Activated CD4-positive, alpha-beta T cell treated with anti-CD3 and anti-CD28 coated beads, Interleukin-2, Interleukin-6, amounts not matched to agents 100 ng/mL and 50 ng/mL, durations not matched to agents 16 hours and 8 hours (primary cell): ENCODE data around the gene OSBPL2.
A peak's percentile ranks its signal among the peaks of the same experiment; 100 is the strongest.

Experiments used
- DNase-seq: peaks from one replicate; pipeline ENCODE4 v3.0.0-alpha.2; 2020

The OSBPL2 gene

GRCh38 chr20:62287129-62287528, 48.8 kb downstream of the OSBPL2 start:
- no peak for DNase-seq

DNA sequence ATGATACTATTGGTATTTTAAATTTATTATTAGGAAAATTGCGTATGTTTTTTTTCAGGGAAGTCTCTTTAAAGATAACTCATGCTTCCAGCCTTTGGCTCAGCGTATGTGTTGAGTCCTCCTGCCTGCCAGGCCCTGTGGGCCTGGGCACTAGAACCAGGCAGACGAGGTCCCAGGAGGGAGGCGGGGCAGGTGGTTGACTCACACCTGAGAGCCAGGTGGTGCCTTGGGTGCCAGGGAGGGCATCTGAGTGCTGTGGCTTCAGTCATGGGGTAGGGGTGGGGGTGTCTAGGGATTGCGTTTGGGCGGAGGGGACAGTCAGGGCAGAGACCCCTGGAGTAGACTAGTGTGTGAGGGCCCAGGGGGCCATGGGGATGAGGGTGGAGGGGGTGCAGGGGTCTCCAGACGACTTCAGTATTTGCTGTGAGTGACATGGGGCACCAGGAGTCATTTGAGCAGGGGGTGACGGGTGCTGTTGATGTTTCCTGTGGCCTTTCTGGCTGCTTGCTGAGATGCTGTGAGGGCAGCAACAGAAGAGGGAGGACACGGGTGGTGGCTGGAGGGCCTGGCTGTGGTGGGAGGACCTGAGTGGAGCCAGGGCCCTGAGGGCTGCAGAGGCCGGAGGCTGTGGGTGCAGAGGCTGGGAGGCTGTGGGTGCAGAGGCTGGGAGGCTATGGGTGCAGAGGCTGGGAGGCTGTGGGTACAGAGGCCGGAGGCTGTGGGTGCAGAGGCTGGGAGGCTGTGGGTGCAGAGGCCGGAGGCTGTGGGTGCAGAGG, 49.6 kb downstream of the OSBPL2 start:
- no peak for DNase-seq

DNA sequence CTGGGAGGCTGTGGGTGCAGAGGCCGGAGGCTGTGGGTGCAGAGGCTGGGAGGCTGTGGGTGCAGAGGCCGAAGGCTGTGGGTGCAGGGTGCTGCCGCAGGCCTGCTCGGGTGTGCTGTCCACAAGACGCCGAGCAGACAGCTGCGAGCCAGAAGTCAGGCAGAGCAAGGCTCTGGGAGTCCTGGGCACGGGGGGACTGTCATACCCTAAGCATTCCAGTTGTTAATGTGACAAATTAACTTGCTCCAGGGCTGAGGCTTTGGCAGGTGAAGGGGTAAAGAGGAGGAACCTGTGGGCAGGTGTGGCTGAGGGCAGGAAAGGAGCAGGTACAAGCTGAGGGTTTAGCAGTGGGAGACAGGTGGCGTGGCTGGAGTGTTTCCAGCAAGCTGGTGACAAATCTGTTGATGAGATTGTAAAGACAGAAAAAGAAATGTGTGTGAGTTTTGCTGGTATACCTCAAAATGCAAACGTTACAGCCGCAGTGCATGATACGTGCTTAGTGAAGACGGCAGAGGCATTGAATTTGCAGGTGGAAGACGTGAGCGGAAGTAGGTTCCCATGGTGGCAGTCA, 50.3 kb downstream of the OSBPL2 start:
- DNase-seq = no peak

GRCh38 chr20:62289131-62289530, 50.8 kb downstream of the OSBPL2 start:
- no peak for DNase-seq

DNA sequence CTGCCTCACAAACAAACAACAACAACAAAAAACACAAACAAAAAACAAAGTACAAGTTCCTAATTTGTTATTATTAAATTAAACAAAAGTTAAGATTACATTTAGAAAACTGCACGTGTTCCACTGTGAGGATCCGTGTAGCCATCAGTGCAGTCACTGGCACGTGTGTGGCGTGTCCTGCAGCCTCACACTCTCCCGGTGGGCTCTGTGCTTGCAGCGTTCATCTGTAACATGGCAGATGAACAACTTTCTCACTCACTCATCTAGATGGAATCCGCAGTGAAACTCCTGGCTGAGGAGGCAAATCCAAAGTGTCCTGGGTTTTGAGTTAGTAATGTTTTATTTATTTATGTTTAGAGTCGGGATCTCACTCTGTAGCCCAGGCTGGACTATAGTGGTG, 51.6 kb downstream of the OSBPL2 start:
- DNase-seq = no peak

GRCh38 chr20:62291251-62292066, 53.1 kb downstream of the OSBPL2 start:
- no peak for DNase-seq

DNA sequence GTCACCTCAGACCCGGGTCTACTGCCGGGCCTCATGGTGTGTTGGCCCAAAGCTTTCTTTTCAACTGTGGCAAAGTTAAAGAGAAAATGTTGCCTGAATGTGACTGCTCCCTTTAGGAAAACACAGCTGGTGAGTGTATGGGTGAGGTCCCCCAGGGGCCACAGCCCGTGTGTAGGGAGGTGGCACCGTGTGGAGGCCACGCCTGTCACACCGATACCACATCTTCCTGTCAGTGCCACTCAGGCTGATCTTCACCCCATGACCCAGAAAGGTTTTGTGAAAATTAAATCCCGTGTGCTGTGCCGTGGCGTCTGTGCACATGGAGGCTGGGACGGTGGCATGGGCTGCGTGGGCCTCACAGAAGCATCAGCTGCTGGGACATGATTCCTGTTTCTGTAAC, 53.8 kb downstream of the OSBPL2 start:
- no peak for DNase-seq

- DNase-seq = no peak
Observed at GRCh38 chr20:62293111-62293784, 54.9 kb downstream of the OSBPL2 start.

DNA sequence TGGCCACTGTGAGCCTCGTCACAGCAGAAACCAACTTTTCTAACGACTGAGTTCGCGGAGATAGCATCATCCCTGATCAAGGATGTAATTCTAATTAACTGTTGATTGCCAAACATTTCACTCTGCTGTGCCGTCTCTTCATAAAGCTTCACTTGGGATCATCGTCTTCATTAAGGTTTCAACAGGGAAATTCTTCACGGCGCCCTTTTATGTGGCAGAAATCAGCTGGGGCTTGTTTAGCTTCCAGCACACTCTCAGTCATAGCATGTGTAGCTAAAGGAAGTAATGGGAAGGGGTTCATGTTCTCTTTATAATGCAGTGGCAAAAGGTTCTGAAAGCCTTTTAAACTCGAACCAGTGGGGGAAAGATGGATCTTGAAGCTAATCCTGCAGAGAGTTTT, 55.6 kb downstream of the OSBPL2 start:
- no peak for DNase-seq

- no peak for DNase-seq
Observed at GRCh38 chr20:62294516-62294915, 56.2 kb downstream of the OSBPL2 start.

- no peak for DNase-seq
Observed at GRCh38 chr20:62296724-62297448, 58.6 kb downstream of the OSBPL2 start.

DNA sequence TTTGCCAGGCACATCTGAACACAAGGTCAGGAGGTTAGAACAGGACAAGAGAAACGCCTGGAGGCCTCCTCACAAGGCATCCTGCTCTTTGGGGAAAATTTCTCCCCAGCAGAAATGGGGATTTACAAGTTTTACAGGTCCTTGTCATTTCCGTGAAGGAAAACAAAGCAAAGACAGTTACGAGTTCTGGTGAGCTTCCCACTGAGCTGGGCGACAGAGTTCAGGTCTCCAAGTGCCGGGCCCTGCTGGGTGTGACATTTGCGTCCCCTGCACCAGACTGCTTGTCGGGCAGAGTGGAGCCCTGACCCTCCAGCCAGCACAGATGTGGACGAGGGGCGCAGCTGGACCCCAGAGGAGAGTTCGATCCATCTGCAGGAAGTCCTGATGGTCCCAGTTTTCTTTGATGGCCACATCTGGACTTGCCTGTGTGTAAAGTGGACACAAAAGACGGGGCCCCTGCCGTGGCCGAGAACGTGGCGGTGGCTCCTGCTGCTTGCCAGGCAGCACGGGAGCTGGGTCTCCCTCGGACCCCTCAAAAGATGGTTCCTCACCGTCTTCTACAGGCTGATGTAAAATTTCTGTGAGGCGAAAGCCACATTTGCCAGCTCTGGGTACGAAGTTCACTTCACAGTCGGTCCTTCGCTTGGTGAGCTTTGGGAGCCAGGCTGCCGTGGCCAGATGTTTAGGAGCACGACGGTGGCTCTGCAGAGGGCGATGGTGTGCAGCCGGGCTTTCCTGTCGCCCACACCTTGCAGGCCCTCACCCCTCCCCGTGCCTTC, 59.3 kb downstream of the OSBPL2 start:
- DNase-seq = no peak

GRCh38 chr20:62298577-62299249, 60.4 kb downstream of the OSBPL2 start:
- no peak for DNase-seq

DNA sequence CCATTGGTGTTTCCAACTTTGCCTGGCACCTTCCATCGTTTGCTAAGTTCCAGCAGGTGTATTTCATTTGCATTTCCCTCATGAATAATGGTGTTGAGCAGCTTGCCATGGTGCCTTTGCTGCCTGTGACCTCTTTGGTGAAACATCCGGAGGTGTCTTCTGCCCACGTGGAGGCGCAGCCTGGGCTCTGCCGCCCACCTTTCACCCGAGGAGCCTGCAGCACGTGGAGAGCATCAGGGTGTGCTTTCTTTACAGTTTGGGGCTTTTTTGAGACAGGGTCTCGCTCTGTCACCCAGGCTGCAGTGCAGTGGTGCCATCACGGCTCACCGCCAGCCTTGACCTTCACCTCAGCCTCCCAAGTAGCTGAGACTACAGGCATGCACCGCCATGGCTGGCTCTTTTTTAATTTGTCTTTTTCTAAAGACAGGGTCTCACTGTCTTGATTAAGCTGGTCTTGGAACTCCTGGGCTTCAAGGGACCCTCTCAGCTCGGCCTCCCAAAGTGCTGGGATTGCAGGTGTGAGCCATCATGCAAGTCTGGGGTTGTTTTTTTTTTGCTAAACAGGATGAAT, 61.4 kb downstream of the OSBPL2 start:
- no peak for DNase-seq

DNA sequence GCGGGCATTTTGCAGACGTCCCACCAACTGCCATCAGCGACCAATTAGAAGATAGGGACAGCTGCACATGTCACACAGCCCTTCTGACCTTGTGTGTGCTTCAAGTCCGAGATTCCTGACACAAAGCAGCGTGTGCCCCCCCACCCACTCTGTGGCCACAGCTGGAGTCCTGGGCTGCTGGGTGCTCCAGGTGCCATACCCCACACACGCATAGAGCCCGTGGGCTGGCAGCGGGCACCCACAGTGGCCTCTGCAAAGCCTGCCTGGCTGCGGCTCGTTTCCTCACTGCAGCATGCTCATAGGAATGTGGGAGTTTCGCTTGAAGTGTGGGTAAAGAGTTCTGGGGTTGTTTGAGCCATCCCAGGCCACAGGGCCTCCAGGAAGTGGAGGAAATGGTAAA, 62.0 kb downstream of the OSBPL2 start:
- no peak for DNase-seq

- no peak for DNase-seq
Observed at GRCh38 chr20:62301111-62301668, 62.9 kb downstream of the OSBPL2 start.

DNA sequence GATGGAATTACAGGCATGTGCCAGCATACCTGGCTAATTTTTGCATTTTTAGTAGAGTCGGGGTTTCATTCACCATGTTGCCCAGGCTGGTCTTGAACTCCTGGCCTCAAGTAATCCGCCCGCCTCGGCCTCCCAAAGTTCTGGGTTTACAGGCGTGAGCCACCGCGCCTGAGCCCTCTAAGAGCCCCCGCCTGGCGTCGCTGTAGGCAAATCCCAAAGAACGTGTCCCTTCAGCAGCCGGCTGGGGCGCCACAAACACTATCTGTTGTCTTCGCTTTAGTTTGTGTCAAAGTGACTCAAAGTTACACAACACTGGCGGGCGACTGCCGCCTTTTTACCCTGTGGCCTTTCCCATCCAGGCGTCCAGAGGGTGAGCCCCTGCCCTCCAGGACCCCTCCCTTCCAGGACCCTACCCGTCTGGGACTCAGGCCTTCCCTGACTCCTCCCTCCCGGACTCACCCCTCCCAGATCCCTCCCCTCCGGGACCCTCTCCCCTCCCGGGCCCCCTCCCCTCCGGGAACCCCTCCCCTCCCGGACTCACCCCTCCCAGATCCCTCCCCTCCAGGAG, 63.5 kb downstream of the OSBPL2 start:
- DNase-seq = peak; percentile 94

GRCh38 chr20:62302341-62303061, 64.2 kb downstream of the OSBPL2 start, which contains the start of gene ADRM1:
TSS of gene ADRM1 (plus strand) at chr20:62302997. CDS start at chr20:62303569, 572 bp downstream.
- peak; percentile 98 for DNase-seq

GRCh38 chr20:62303062-62303339, 64.7 kb downstream of the OSBPL2 start:
- no peak for DNase-seq
